Trophoblast cell (in vitro differentiated cells and primary cell): ENCODE data around the gene RPS6KA3.

Source experiments
- DNase-seq, 2 donors: peaks; one replicate each; pipeline ENCODE4 v3.0.0-alpha.2; 2016
- H2AFZ ChIP-seq: 2 replicates; pipeline ENCODE4 v1.6.1; 2013; ENCODE audit warnings: low read length, moderate library complexity, mild to moderate bottlenecking; ENCODE audit not compliant: insufficient read depth, poor library complexity
- H2AK5ac ChIP-seq: 2 replicates; pipeline ENCODE4 v1.6.1; 2013; ENCODE audit warnings: mild to moderate bottlenecking, low read length
- H2BK120ac ChIP-seq: 2 replicates; pipeline ENCODE4 v1.6.1; 2013; ENCODE audit warnings: low read length, mild to moderate bottlenecking, moderate library complexity; ENCODE audit not compliant: insufficient read depth, poor library complexity
- H2BK12ac ChIP-seq: 2 replicates; pipeline ENCODE4 v1.6.1; 2013; ENCODE audit warnings: mild to moderate bottlenecking, low read length, moderate library complexity
- H2BK5ac ChIP-seq: 2 replicates; pipeline ENCODE4 v1.6.1; 2013; ENCODE audit warnings: low read length, low read depth, moderate library complexity, mild to moderate bottlenecking; ENCODE audit not compliant: poor library complexity
- H3K14ac ChIP-seq: 2 replicates; pipeline ENCODE4 v1.6.1; 2013; ENCODE audit warnings: mild to moderate bottlenecking, low read length
- H3K18ac ChIP-seq: 2 replicates; pipeline ENCODE4 v1.6.1; 2013; ENCODE audit warnings: mild to moderate bottlenecking, low read length
- H3K23ac ChIP-seq: 2 replicates; pipeline ENCODE4 v1.6.1; 2013; ENCODE audit warnings: low read length
- H3K27ac ChIP-seq: 2 replicates; pipeline ENCODE4 v1.5.1; 2013; ENCODE audit warnings: low read depth, mild to moderate bottlenecking, inconsistent platforms, low read length, moderate library complexity
- H3K27me3 ChIP-seq: 2 replicates; pipeline ENCODE4 v1.6.1; 2013; ENCODE audit warnings: inconsistent platforms, mild to moderate bottlenecking, low read length, moderate library complexity; ENCODE audit not compliant: insufficient read depth
- H3K36me3 ChIP-seq, 2 experiments: 1 replicate in 1 of 2; 2 replicates in 1 of 2; pipeline ENCODE4 v1.6.1; 2013; ENCODE audit warnings: low read length in 2 of 2, mild to moderate bottlenecking in 2 of 2, moderate library complexity in 1 of 2; ENCODE audit not compliant: insufficient read depth in 2 of 2, control insufficient read depth in 1 of 2
- H3K4ac ChIP-seq: 2 replicates; pipeline ENCODE4 v1.6.1; 2013; ENCODE audit warnings: low read depth, mild to moderate bottlenecking, low read length, moderate library complexity
- H3K4me1 ChIP-seq, 2 experiments: 1 replicate in 1 of 2; 2 replicates in 1 of 2; pipeline ENCODE4 v1.6.1; 2013; ENCODE audit warnings: low read length in 2 of 2, mild to moderate bottlenecking in 2 of 2, moderate library complexity in 1 of 2; ENCODE audit not compliant: insufficient read depth in 2 of 2, control insufficient read depth in 1 of 2
- H3K4me2 ChIP-seq: 2 replicates; pipeline ENCODE4 v1.6.1; 2013; ENCODE audit warnings: inconsistent platforms, mild to moderate bottlenecking, low read length, moderate library complexity
- H3K4me3 ChIP-seq: 2 replicates; pipeline ENCODE4 v1.5.1; 2013; ENCODE audit warnings: mild to moderate bottlenecking, low read depth, low read length, inconsistent platforms
- H3K79me1 ChIP-seq: one replicate; pipeline ENCODE4 v1.6.1; 2013; ENCODE audit warnings: low read length
- H3K79me2 ChIP-seq: 2 replicates; pipeline ENCODE4 v1.6.1; 2013; ENCODE audit warnings: low read length, mild to moderate bottlenecking; ENCODE audit not compliant: control insufficient read depth, insufficient read depth, poor library complexity
- H3K9ac ChIP-seq: 2 replicates; pipeline ENCODE4 v1.6.1; 2013; ENCODE audit warnings: mild to moderate bottlenecking, low read length
- H3K9me3 ChIP-seq: 2 replicates; pipeline ENCODE4 v1.6.1; 2013; ENCODE audit warnings: low read depth, mild to moderate bottlenecking, control low read depth, inconsistent platforms, low read length; ENCODE audit not compliant: insufficient read depth
- H4K12ac ChIP-seq: 2 replicates; pipeline ENCODE4 v1.6.1; 2013; ENCODE audit warnings: low read depth, mild to moderate bottlenecking, low read length, moderate library complexity
- H4K8ac ChIP-seq: 2 replicates; pipeline ENCODE4 v1.6.1; 2013; ENCODE audit warnings: low read depth, mild to moderate bottlenecking, low read length, moderate library complexity
- H4K91ac ChIP-seq: one replicate; pipeline ENCODE4 v1.6.1; 2013; ENCODE audit warnings: low read depth, mild to moderate bottlenecking, low read length, moderate library complexity
- WGBS: extraction: QIAGEN DNeasy Blood & Tissue Kit; methylation state at CpG from one replicate; pipeline ENCODE4 v1.1.7; 2013; ENCODE audit warnings: missing lambda C conversion rate; ENCODE audit not compliant: insufficient read length, insufficient coverage; ENCODE audit errors: extremely low coverage; 5-methylcytosine and 5-hydroxymethylcytosine counted together

RPS6KA3 gene

GRCh38 chrX:20143561-20143960 is 123.1 kb downstream of the RPS6KA3 start:
- Histone ChIP-seq H3K23ac (no peak overlapping the region), H3K4ac (no peak overlapping the region), H4K91ac (no peak overlapping the region), H2AK5ac (no peak overlapping the region), H2BK120ac (no peak overlapping the region), H3K4me2 (no peak overlapping the region), H4K12ac (no peak overlapping the region), H3K36me3 (peaks cover 0 to 2% of the 10 kb centered on the region in 2 experiments), H3K27me3 (no peaks in the 10 kb centered on the region), H3K4me1 (no peaks in the 10 kb centered on the region), H4K8ac (no peak overlapping the region), H3K79me1 (peaks cover 4% of the 10 kb centered on the region), H3K27ac (no peak overlapping the region), H3K79me2 (peaks cover 5% of the 10 kb centered on the region), H3K18ac (no peak overlapping the region), H3K9me3 (no peaks in the 10 kb centered on the region), H3K9ac (no peak overlapping the region), H2BK5ac (no peak overlapping the region), H2BK12ac (no peak overlapping the region), H3K14ac (no peak overlapping the region), H3K4me3 (no peak overlapping the region), H2AFZ (no peak overlapping the region)
- no CpG with 5 or more reads among the region's 2 CpGs for WGBS
- DNase-seq: no peak

- H3K27me3 ChIP-seq: no peaks in the 10 kb centered on the region
- no peak overlapping the region for H3K18ac ChIP-seq
- H2BK120ac ChIP-seq: no peak overlapping the region
- peaks cover 4% of the 10 kb centered on the region for H3K79me1 ChIP-seq
- no peak overlapping the region for H3K9ac ChIP-seq
- no CpG with 5 or more reads among the region's 6 CpGs for WGBS
- no peak overlapping the region for H2BK12ac ChIP-seq
- no peak overlapping the region for H3K4ac ChIP-seq
- no peak overlapping the region for H4K12ac ChIP-seq
- H2BK5ac ChIP-seq: no peak overlapping the region
- H2AK5ac ChIP-seq: no peak overlapping the region
- H3K23ac ChIP-seq: no peak overlapping the region
- no peak overlapping the region for H3K14ac ChIP-seq
- H3K79me2 ChIP-seq: peaks cover 5% of the 10 kb centered on the region
- H3K9me3 ChIP-seq: no peaks in the 10 kb centered on the region
- H3K4me1 ChIP-seq: no peaks in the 10 kb centered on the region
- H3K36me3 ChIP-seq: peaks cover 2 to 4% of the 10 kb centered on the region in 2 experiments
- no peak overlapping the region for H2AFZ ChIP-seq
- no peak overlapping the region for H4K91ac ChIP-seq
- no peak for DNase-seq
- H4K8ac ChIP-seq: no peak overlapping the region
- H3K27ac ChIP-seq: no peak overlapping the region
- no peak overlapping the region for H3K4me2 ChIP-seq
- H3K4me3 ChIP-seq: no peak overlapping the region
These were observed 123.6 kb downstream of the RPS6KA3 start for GRCh38 chrX:20143111-20143510.

GRCh38 chrX:20141281-20142220 is 125.2 kb downstream of the RPS6KA3 start, which contains the start of gene EIF1AX:
TSS of gene EIF1AX (minus strand) at chrX:20141838. CDS start at chrX:20141640, 198 bp downstream.
- peak; percentile 96 to 100 for DNase-seq
- H4K12ac ChIP-seq: no peak within 1 kb of the TSS

GRCh38 chrX:20140420-20140819 is 126.3 kb downstream of the RPS6KA3 start:
- DNase-seq: no peak
- H3K9ac ChIP-seq: no peak overlapping the region
- H3K79me1 ChIP-seq: peaks cover 4% of the 10 kb centered on the region
- H3K79me2 ChIP-seq: peaks cover 5% of the 10 kb centered on the region
- WGBS: no CpG with 5 or more reads among the region's 3 CpGs
- no peak overlapping the region for H3K18ac ChIP-seq
- no peaks in the 10 kb centered on the region for H3K27me3 ChIP-seq
- H3K36me3 ChIP-seq: peaks cover 6 to 9% of the 10 kb centered on the region in 2 experiments
- H4K8ac ChIP-seq: no peak overlapping the region
- no peak overlapping the region for H4K12ac ChIP-seq
- no peak overlapping the region for H2AK5ac ChIP-seq
- no peak overlapping the region for H2BK120ac ChIP-seq
- H3K4me2 ChIP-seq: peak overlapping the region; percentile 63
- H2BK5ac ChIP-seq: no peak overlapping the region
- H3K9me3 ChIP-seq: no peaks in the 10 kb centered on the region
- no peak overlapping the region for H3K27ac ChIP-seq
- no peak overlapping the region for H3K4me3 ChIP-seq
- H3K14ac ChIP-seq: no peak overlapping the region
- no peak overlapping the region for H2BK12ac ChIP-seq
- no peak overlapping the region for H3K23ac ChIP-seq
- no peaks in the 10 kb centered on the region for H3K4me1 ChIP-seq
- H2AFZ ChIP-seq: no peak overlapping the region
- H3K4ac ChIP-seq: no peak overlapping the region
- H4K91ac ChIP-seq: no peak overlapping the region

More at GRCh38 chrX:20141281-20142220, 125.2 kb downstream of the RPS6KA3 start, which contains the start of gene EIF1AX:
- Histone ChIP-seq H3K27ac (peak within 1 kb of the TSS; percentile 47), H3K9ac (peak within 1 kb of the TSS; percentile 95), H3K4me2 (peak within 1 kb of the TSS; percentile 69), H3K9me3 (no peaks in the 10 kb centered on the region), H3K18ac (peak within 1 kb of the TSS; percentile 78), H4K8ac (peak within 1 kb of the TSS; percentile 85), H2BK12ac (no peak within 1 kb of the TSS), H2AK5ac (no peak within 1 kb of the TSS), H2BK120ac (no peak within 1 kb of the TSS), H2BK5ac (peak within 1 kb of the TSS; percentile 64), H2AFZ (peak within 1 kb of the TSS; percentile 33), H3K4me3 (peak within 1 kb of the TSS; percentile 98), H3K23ac (no peak within 1 kb of the TSS), H3K4ac (peak within 1 kb of the TSS; percentile 81), H3K27me3 (no peaks in the 10 kb centered on the region), H4K91ac (peak within 1 kb of the TSS; percentile 80), H3K4me1 (no peaks in the 10 kb centered on the region), H3K79me1 (peaks cover 4% of the 10 kb centered on the region), H3K14ac (peak within 1 kb of the TSS; percentile 75), H3K79me2 (peaks cover 5% of the 10 kb centered on the region), H3K36me3 (peaks cover 4 to 7% of the 10 kb centered on the region in 2 experiments)
- no CpG with 5 or more reads among the region's 82 CpGs for WGBS
